Mononuclear cell (primary cell): ENCODE results near the gene ANKRD55. TPM values are rescaled to one million over a fixed set of nuclear protein-coding genes. Genes with fewer than 3 reads are reported as not detected.
"Not testable (repeated sequence)": the region's sequence is repeated elsewhere in the genome, so short reads cannot be mapped to it uniquely, and the experiment has no call there.

Source experiments
- H3K27me3 ChIP-seq: 2 replicates; pipeline ENCODE4 v1.6.0; 2011; ENCODE audit warnings: low read length, control low read depth; ENCODE audit not compliant: insufficient read depth
- H3K4me1 ChIP-seq: 2 replicates; pipeline ENCODE4 v1.5.1; 2011; ENCODE audit warnings: mild to moderate bottlenecking, low read length, control low read depth; ENCODE audit not compliant: insufficient read depth
- H3K4me3 ChIP-seq: 2 replicates; pipeline ENCODE4 v1.5.1; 2011; ENCODE audit warnings: mild to moderate bottlenecking, low read length, moderate library complexity
- H3K9me3 ChIP-seq: 2 replicates; pipeline ENCODE4 v1.5.1; 2011; ENCODE audit warnings: low read depth, mild to moderate bottlenecking, control low read depth, low read length
- total RNA-seq: library from RNA; depleted of rRNA; stranded (reverse); fragments of >200 nt; gene quantifications from one replicate; pipeline ENCODE4 v1.2.3, GENCODE V29; 2012

The ANKRD55 gene
- total RNA-seq, 1 donor, result 8.6 TPM

- H3K4me1 ChIP-seq, result no peaks in the 10 kb centered on the region
These were observed 11.5 kb upstream of the ANKRD55 start for GRCh38 chr5:56244627-56245026.

GRCh38 chr5:56242271-56242670 lies 9.1 kb upstream of the ANKRD55 start:
- not testable (repeated sequence) for H3K4me1 ChIP-seq, H3K27me3 ChIP-seq, H3K4me3 ChIP-seq
- peaks cover 10% of the 10 kb centered on the region for H3K9me3 ChIP-seq

More at GRCh38 chr5:56244627-56245026, 11.5 kb upstream of the ANKRD55 start:
- no peaks in the 10 kb centered on the region for H3K9me3 ChIP-seq
- no peak overlapping the region for H3K4me3 ChIP-seq
- no peaks in the 10 kb centered on the region for H3K27me3 ChIP-seq

- Histone ChIP-seq H3K27me3 (peaks cover 2% of the 10 kb centered on the region), H3K4me3 (no peak overlapping the region), H3K4me1 (no peaks in the 10 kb centered on the region), H3K9me3 (no peaks in the 10 kb centered on the region)
These were observed 592 bp downstream of the ANKRD55 start for GRCh38 chr5:56232538-56232937.

- H3K4me1 ChIP-seq, result no peaks in the 10 kb centered on the region
- H3K27me3 ChIP-seq, result peaks cover 2% of the 10 kb centered on the region
- H3K9me3 ChIP-seq, result no peaks in the 10 kb centered on the region
- H3K4me3 ChIP-seq, result no peak overlapping the region
These were observed 2.6 kb downstream of the ANKRD55 start for GRCh38 chr5:56230576-56230975.

- Histone ChIP-seq H3K9me3 (no peaks in the 10 kb centered on the region), H3K4me1 (no peaks in the 10 kb centered on the region), H3K4me3 (no peak overlapping the region), H3K27me3 (peaks cover 2% of the 10 kb centered on the region)
These were observed 4.0 kb downstream of the ANKRD55 start for GRCh38 chr5:56229111-56229510.

- Histone ChIP-seq H3K9me3 (no peaks in the 10 kb centered on the region), H3K27me3 (peaks cover under 1% of the 10 kb centered on the region), H3K4me3 (no peak overlapping the region), H3K4me1 (no peaks in the 10 kb centered on the region)
These were observed 4.5 kb downstream of the ANKRD55 start for GRCh38 chr5:56228631-56229030.

GRCh38 chr5:56227691-56228090 lies 5.4 kb downstream of the ANKRD55 start:
- H3K4me1 ChIP-seq, result no peaks in the 10 kb centered on the region

GRCh38 chr5:56223298-56223697 lies 9.8 kb downstream of the ANKRD55 start:
- H3K4me1 ChIP-seq, H3K27me3 ChIP-seq, H3K9me3 ChIP-seq, H3K4me3 ChIP-seq: not testable (repeated sequence)

More at GRCh38 chr5:56227691-56228090, 5.4 kb downstream of the ANKRD55 start:
- Histone ChIP-seq H3K27me3 (no peaks in the 10 kb centered on the region), H3K4me3 (no peak overlapping the region), H3K9me3 (no peaks in the 10 kb centered on the region)

GRCh38 chr5:56221601-56222000 lies 11.5 kb downstream of the ANKRD55 start:
- H3K27me3 ChIP-seq, H3K9me3 ChIP-seq, H3K4me1 ChIP-seq, H3K4me3 ChIP-seq: not testable (repeated sequence)

GRCh38 chr5:56215019-56215830 lies 17.9 kb downstream of the ANKRD55 start:
- Histone ChIP-seq H3K27me3 (no peaks in the 10 kb centered on the region), H3K4me1 (no peaks in the 10 kb centered on the region), H3K4me3 (no peak overlapping the region), H3K9me3 (peaks cover 7% of the 10 kb centered on the region)

GRCh38 chr5:56213886-56214535 lies 19.1 kb downstream of the ANKRD55 start:
- not testable (repeated sequence) for H3K4me3 ChIP-seq, H3K9me3 ChIP-seq, H3K4me1 ChIP-seq, H3K27me3 ChIP-seq

- Histone ChIP-seq H3K27me3 (no peaks in the 10 kb centered on the region), H3K4me3 (no peak overlapping the region), H3K4me1 (no peaks in the 10 kb centered on the region)
These were observed 20.8 kb downstream of the ANKRD55 start for GRCh38 chr5:56212130-56212879.

GRCh38 chr5:56211298-56211865 lies 21.7 kb downstream of the ANKRD55 start:
- H3K27me3 ChIP-seq, result no peaks in the 10 kb centered on the region
- no peak overlapping the region for H3K4me3 ChIP-seq
- no peaks in the 10 kb centered on the region for H3K9me3 ChIP-seq
- H3K4me1 ChIP-seq, result peaks cover 5% of the 10 kb centered on the region

More at GRCh38 chr5:56212130-56212879, 20.8 kb downstream of the ANKRD55 start:
- H3K9me3 ChIP-seq, result peaks cover 7% of the 10 kb centered on the region

- peaks cover 5% of the 10 kb centered on the region for H3K4me1 ChIP-seq
- H3K9me3 ChIP-seq, result no peaks in the 10 kb centered on the region
- H3K27me3 ChIP-seq, result no peaks in the 10 kb centered on the region
- H3K4me3 ChIP-seq, result no peak overlapping the region
These were observed 24.4 kb downstream of the ANKRD55 start for GRCh38 chr5:56208681-56209080.

GRCh38 chr5:56207537-56207936 lies 25.6 kb downstream of the ANKRD55 start:
- no peaks in the 10 kb centered on the region for H3K27me3 ChIP-seq

More at GRCh38 chr5:56207537-56207936, 25.6 kb downstream of the ANKRD55 start:
- H3K9me3 ChIP-seq, result no peaks in the 10 kb centered on the region
- no peak overlapping the region for H3K4me3 ChIP-seq
- peaks cover 8% of the 10 kb centered on the region for H3K4me1 ChIP-seq
